Natural killer cell (primary cell): ENCODE measurements around the gene SMIM32. TPM values are rescaled to one million over a fixed set of nuclear protein-coding genes. Genes with fewer than 3 reads are reported as not detected.

ENCODE experiments used
- ATAC-seq, 3 donors: fragments of 150-1000 bp in 2 of 3; fragments of 200-7000 bp in 1 of 3; cut with Tn5 transposase; 1 replicate in 1 of 3; 2 replicates in 2 of 3; pipeline ENCODE4 v1.10.0; 2021; ENCODE audit warnings: mild to moderate bottlenecking in 2 of 3, moderate library complexity in 2 of 3
- DNase-seq, 2 donors: peaks; one replicate each; pipeline versions ENCODE4 v3.0.0 to v3.0.0-alpha.2; 2013 to 2021; ENCODE audit warnings: mixed read lengths in 1 of 2
- H3K27ac ChIP-seq: one replicate; pipeline ENCODE4 v1.5.1; 2013; ENCODE audit warnings: mild to moderate bottlenecking, low read length
- H3K27me3 ChIP-seq: one replicate; pipeline ENCODE4 v1.6.1; 2013; ENCODE audit warnings: low read length; ENCODE audit not compliant: control insufficient read depth, insufficient read depth
- H3K36me3 ChIP-seq: one replicate; pipeline ENCODE4 v1.6.1; 2013; ENCODE audit warnings: low read length; ENCODE audit not compliant: control insufficient read depth, insufficient read depth
- H3K4me1 ChIP-seq: one replicate; pipeline ENCODE4 v1.6.1; 2013; ENCODE audit warnings: low read length; ENCODE audit not compliant: control insufficient read depth, insufficient read depth
- H3K4me3 ChIP-seq: one replicate; pipeline ENCODE4 v1.5.1; 2013; ENCODE audit warnings: low read length
- H3K9me3 ChIP-seq: one replicate; pipeline ENCODE4 v1.6.1; 2013; ENCODE audit warnings: low read length; ENCODE audit not compliant: control insufficient read depth, insufficient read depth
- H3K27ac Mint-ChIP-seq, 2 donors: one replicate each; pipeline ENCODE4 v1.8.0; 2022; ENCODE audit warnings: mild to moderate bottlenecking in 2 of 2, mixed read lengths in 2 of 2, moderate library complexity in 1 of 2
- H3K27me3 Mint-ChIP-seq, 2 donors: one replicate each; pipeline ENCODE4 v1.8.0; 2022; ENCODE audit warnings: low read depth in 2 of 2, mixed read lengths in 2 of 2
- H3K36me3 Mint-ChIP-seq: one replicate; pipeline ENCODE4 v1.8.0; 2022; ENCODE audit warnings: mixed read lengths
- H3K4me1 Mint-ChIP-seq, 2 donors: one replicate each; pipeline ENCODE4 v1.8.0; 2022; ENCODE audit warnings: mixed read lengths in 2 of 2
- H3K4me3 Mint-ChIP-seq: one replicate; pipeline ENCODE4 v1.8.0; 2022; ENCODE audit warnings: mild to moderate bottlenecking, moderate library complexity, mixed read lengths
- H3K9me3 Mint-ChIP-seq, 2 donors: one replicate each; pipeline ENCODE4 v1.8.0; 2022; ENCODE audit warnings: mixed read lengths in 2 of 2
- CTCF ChIP-seq: fragments of 200-600 bp; IDR thresholded peaks from one replicate; pipeline ENCODE4 v1.8.0; 2022; ENCODE audit warnings: antibody characterized with exemption
- WGBS: methylation state at CpG from one replicate; pipeline ENCODE4 v1.1.7; 2013; ENCODE audit warnings: missing lambda C conversion rate; ENCODE audit not compliant: insufficient coverage; 5-methylcytosine and 5-hydroxymethylcytosine counted together
- intact Hi-C: fragments of 100-400 bp; cut with micrococcal nuclease; formaldehyde crosslinking; loops from one replicate; pipeline ENCODE4 v1.14.2; 2022
- total RNA-seq, 4 donors: library from RNA; stranded (reverse); fragments of 120-200 nt in 1 of 4; gene quantifications; one replicate each; pipeline versions ENCODE4 v1.2.3 to v1.2.4, GENCODE V29; 2013 to 2022

SMIM32 gene
- total RNA-seq, 3 donors from 2014 or later (not counting 1 experiment from before 2014, with no cell fraction given): not detected

DNA sequence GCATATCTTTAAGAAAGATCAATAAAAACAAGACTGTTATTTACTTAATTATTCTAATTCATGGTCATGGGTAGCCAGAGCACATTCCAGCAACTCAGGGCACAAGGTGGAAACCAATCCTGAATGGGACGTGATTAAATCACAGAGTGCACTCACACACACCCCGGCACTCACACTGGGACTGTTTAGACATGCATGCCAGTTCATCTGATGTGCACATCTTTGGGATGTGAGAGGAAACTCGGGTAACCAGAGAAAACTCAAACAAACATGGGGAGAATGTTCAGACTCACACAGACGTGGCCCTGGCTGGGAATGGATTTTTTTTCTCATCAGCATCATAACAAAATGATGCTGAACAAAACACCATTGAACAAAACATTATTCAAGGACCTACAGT is 31.0 kb downstream of the SMIM32 start:
- WGBS: 80% methylated on average over 4 of the region's 4 CpGs
- H3K9me3 ChIP-seq: no peaks in the 10 kb centered on the region
- no peaks in the 10 kb centered on the region for H3K9me3 Mint-ChIP-seq
- DNase-seq (no peak), ATAC-seq (no peak)
- H3K4me3 ChIP-seq: no peak overlapping the region
- no peak overlapping the region for H3K4me3 Mint-ChIP-seq
- H3K27me3 Mint-ChIP-seq: no peaks in the 10 kb centered on the region
- H3K27me3 ChIP-seq: no peaks in the 10 kb centered on the region
- H3K36me3 ChIP-seq: peaks cover 16% of the 10 kb centered on the region
- no peaks in the 10 kb centered on the region for H3K36me3 Mint-ChIP-seq
- H3K27ac Mint-ChIP-seq: no peak overlapping the region
- TF ChIP-seq CTCF: no peak
- no peak overlapping the region for H3K27ac ChIP-seq
- H3K4me1 Mint-ChIP-seq: peaks cover 6 to 18% of the 10 kb centered on the region in 2 donors
- no peaks in the 10 kb centered on the region for H3K4me1 ChIP-seq
- intact Hi-C loops: no loop called here

GRCh38 chr5:136159457-136159856 is 33.5 kb downstream of the SMIM32 start:
- WGBS: 100% methylated on average over 1 of the region's 3 CpGs
- TF ChIP-seq CTCF: no peak
- Mint-ChIP-seq H3K27ac (no peak overlapping the region), H3K36me3 (peaks cover 20% of the 10 kb centered on the region), H3K4me1 (peaks cover 20 to 22% of the 10 kb centered on the region in 2 donors), H3K9me3 (no peaks in the 10 kb centered on the region), H3K27me3 (no peaks in the 10 kb centered on the region), H3K4me3 (no peak overlapping the region)
- H3K36me3 ChIP-seq: peaks cover 31% of the 10 kb centered on the region
- intact Hi-C loops: no loop called here
- ATAC-seq (no peak), DNase-seq (no peak)
- H3K4me1 ChIP-seq: no peaks in the 10 kb centered on the region
- no peak overlapping the region for H3K4me3 ChIP-seq
- no peak overlapping the region for H3K27ac ChIP-seq
- no peaks in the 10 kb centered on the region for H3K27me3 ChIP-seq
- no peaks in the 10 kb centered on the region for H3K9me3 ChIP-seq

GRCh38 chr5:136157514-136157913 is 35.4 kb downstream of the SMIM32 start:
- intact Hi-C loops: no loop called here
- no peak for DNase-seq
- no peak for TF ChIP-seq CTCF
- 92% methylated on average over 4 of the region's 5 CpGs for WGBS
- Mint-ChIP-seq H3K27ac (no peak overlapping the region), H3K36me3 (peaks cover 31% of the 10 kb centered on the region), H3K4me1 (peaks cover 26 to 29% of the 10 kb centered on the region in 2 donors), H3K9me3 (no peaks in the 10 kb centered on the region), H3K4me3 (no peak overlapping the region), H3K27me3 (no peaks in the 10 kb centered on the region)
- no peak for ATAC-seq
- no peaks in the 10 kb centered on the region for H3K4me1 ChIP-seq
- H3K36me3 ChIP-seq: peaks cover 27% of the 10 kb centered on the region
- no peaks in the 10 kb centered on the region for H3K27me3 ChIP-seq
- no peak overlapping the region for H3K27ac ChIP-seq
- H3K9me3 ChIP-seq: no peaks in the 10 kb centered on the region
- H3K4me3 ChIP-seq: no peak overlapping the region

- H3K36me3 Mint-ChIP-seq: peaks cover 31% of the 10 kb centered on the region
- no peak for TF ChIP-seq CTCF
- intact Hi-C loops: no loop called here
- no peaks in the 10 kb centered on the region for H3K4me1 ChIP-seq
- no peak overlapping the region for H3K4me3 Mint-ChIP-seq
- H3K4me3 ChIP-seq: no peak overlapping the region
- peaks cover 25% of the 10 kb centered on the region for H3K36me3 ChIP-seq
- no peak for DNase-seq
- H3K4me1 Mint-ChIP-seq: peaks cover 35 to 42% of the 10 kb centered on the region in 2 donors
- no peaks in the 10 kb centered on the region for H3K9me3 Mint-ChIP-seq
- H3K27ac ChIP-seq: no peak overlapping the region
- H3K9me3 ChIP-seq: no peaks in the 10 kb centered on the region
- H3K27me3 Mint-ChIP-seq: no peaks in the 10 kb centered on the region
- 100% methylated on average over 1 of the region's 1 CpG for WGBS
- no peaks in the 10 kb centered on the region for H3K27me3 ChIP-seq
- H3K27ac Mint-ChIP-seq: no peak overlapping the region
- ATAC-seq: no peak
Observed at GRCh38 chr5:136155761-136156160, 37.2 kb downstream of the SMIM32 start.
